Measurements from ENCODE around the gene SLC7A9. TPM values are rescaled to one million over a fixed set of nuclear protein-coding genes. Genes with fewer than 3 reads are reported as not detected.

SLC7A9 gene
- polyA plus RNA-seq, 3 donors, result 0.13 TPM; not detected in 2

GRCh38 chr19:32800191-32800590 lies 69.4 kb downstream of the SLC7A9 start:
- intact Hi-C loops (cut with micrococcal nuclease), result no loop called here
- H3K27me3 Mint-ChIP-seq (ENCODE audit: low read depth in 3 of 3), result peaks cover 6 to 17% (median 7%) of the 10 kb centered on the region in 3 donors
- Histone ChIP-seq H3K27ac (ENCODE audit: low read depth in 1 of 2, low read length in 2 of 2) (no peak overlapping the region), H3K27me3 (ENCODE audit: control insufficient read depth in 2 of 2, insufficient read depth in 2 of 2, low read length in 2 of 2) (no peaks in the 10 kb centered on the region), H2AFZ (ENCODE audit: insufficient read depth, low read depth, low read length, poor library complexity, severe bottlenecking) (no peak overlapping the region), H3K4me1 (ENCODE audit: control insufficient read depth in 1 of 2, insufficient read depth in 2 of 2, low read length in 2 of 2) (no peaks in the 10 kb centered on the region), H3K79me2 (ENCODE audit: insufficient read depth, low read length) (no peaks in the 10 kb centered on the region), H3K36me3 (replicated peaks in 1 of 2; ENCODE audit: control insufficient read depth in 1 of 2, insufficient read depth in 2 of 2, low read length in 2 of 2) (no peaks in the 10 kb centered on the region), H3K9ac (ENCODE audit: insufficient read depth, low read length, poor library complexity, severe bottlenecking) (no peak overlapping the region), H4K20me1 (ENCODE audit: insufficient read depth, low read length) (no peaks in the 10 kb centered on the region), H3K4me3 (replicated peaks in 1 of 3; ENCODE audit: low read depth in 2 of 3, low read length in 3 of 3) (no peak overlapping the region), H3K9me3 (replicated peaks in 1 of 2; ENCODE audit: control insufficient read depth in 1 of 2, insufficient read depth in 1 of 2, low read length in 2 of 2) (no peaks in the 10 kb centered on the region), H3K4me2 (replicated peaks; ENCODE audit: extremely low read depth, low read length, poor library complexity, severe bottlenecking) (no peak overlapping the region)
- no peak overlapping the region for H3K4me3 Mint-ChIP-seq
- H3K9me3 Mint-ChIP-seq, result no peaks in the 10 kb centered on the region
- no peaks in the 10 kb centered on the region for H3K36me3 Mint-ChIP-seq
- no peak overlapping the region for H3K27ac Mint-ChIP-seq
- no peak for DNase-seq
- no peaks in the 10 kb centered on the region for H3K4me1 Mint-ChIP-seq
- TF ChIP-seq CTCF (IDR thresholded peaks at IDR 0.05), result no peak

- no peak overlapping the region for H3K4me2 ChIP-seq (replicated peaks; ENCODE audit: extremely low read depth, low read length, poor library complexity, severe bottlenecking)
- H3K9me3 Mint-ChIP-seq, result no peaks in the 10 kb centered on the region
- no peaks in the 10 kb centered on the region for H4K20me1 ChIP-seq (ENCODE audit: insufficient read depth, low read length)
- no peaks in the 10 kb centered on the region for H3K79me2 ChIP-seq (ENCODE audit: insufficient read depth, low read length)
- 100% methylated on average over 2 of the region's 4 CpGs for WGBS (ENCODE audit: insufficient coverage)
- no peaks in the 10 kb centered on the region for H3K27me3 ChIP-seq (ENCODE audit: control insufficient read depth in 2 of 2, insufficient read depth in 2 of 2, low read length in 2 of 2)
- no peaks in the 10 kb centered on the region for H3K36me3 ChIP-seq (replicated peaks in 1 of 2; ENCODE audit: control insufficient read depth in 1 of 2, insufficient read depth in 2 of 2, low read length in 2 of 2)
- H3K4me3 Mint-ChIP-seq, result no peak overlapping the region
- H3K36me3 Mint-ChIP-seq, result no peaks in the 10 kb centered on the region
- H3K4me1 Mint-ChIP-seq, result no peaks in the 10 kb centered on the region
- no peaks in the 10 kb centered on the region for H3K9me3 ChIP-seq (replicated peaks in 1 of 2; ENCODE audit: control insufficient read depth in 1 of 2, insufficient read depth in 1 of 2, low read length in 2 of 2)
- no peak overlapping the region for H3K4me3 ChIP-seq (replicated peaks in 1 of 3; ENCODE audit: low read depth in 2 of 3, low read length in 3 of 3)
- no peak overlapping the region for H2AFZ ChIP-seq (ENCODE audit: insufficient read depth, low read depth, low read length, poor library complexity, severe bottlenecking)
- peaks cover 7 to 16% (median 10%) of the 10 kb centered on the region in 3 donors for H3K27me3 Mint-ChIP-seq (ENCODE audit: low read depth in 3 of 3)
- no peak for TF ChIP-seq CTCF (IDR thresholded peaks at IDR 0.05)
- H3K4me1 ChIP-seq (ENCODE audit: control insufficient read depth in 1 of 2, insufficient read depth in 2 of 2, low read length in 2 of 2), result no peaks in the 10 kb centered on the region
- intact Hi-C loops (cut with micrococcal nuclease), result no loop called here
- DNase-seq, result no peak
- H3K27ac ChIP-seq (ENCODE audit: low read depth in 1 of 2, low read length in 2 of 2), result no peak overlapping the region
- H3K9ac ChIP-seq (ENCODE audit: insufficient read depth, low read length, poor library complexity, severe bottlenecking), result no peak overlapping the region
- no peak overlapping the region for H3K27ac Mint-ChIP-seq
Measured at GRCh38 chr19:32798201-32798600, 71.4 kb downstream of the SLC7A9 start.

All from CD14-positive monocyte (primary cell).